DMS153 (cell line): ENCODE results near the gene CCSER2.
"Not testable (repeated sequence)": the region's sequence is repeated elsewhere in the genome, so short reads cannot be mapped to it uniquely, and the experiment has no call there.

ENCODE experiments used
- DNase-seq: peaks from one replicate; lab custom pipeline; 2025; lab: John Stamatoyannopoulos, UW

Gene CCSER2

DNA sequence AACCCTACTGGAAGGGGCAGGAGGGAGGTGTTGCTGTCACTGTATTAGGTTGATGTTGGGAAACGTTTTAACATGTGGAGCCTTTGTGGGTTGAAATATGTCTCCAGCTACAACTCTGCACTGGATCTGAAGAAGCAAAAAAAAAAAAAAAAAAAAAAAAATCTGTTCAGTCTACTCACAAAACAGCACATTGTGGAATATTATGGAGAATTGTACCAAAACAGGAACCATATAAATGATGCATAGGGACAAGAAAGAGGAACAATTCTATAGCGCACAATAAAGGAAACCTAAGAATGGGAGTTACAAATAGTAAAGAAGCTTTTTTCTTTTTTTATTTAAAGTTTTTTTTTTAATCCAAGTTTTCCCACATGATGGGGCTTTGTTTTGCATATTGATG, 63.8 kb downstream of the CCSER2 start:
- DNase-seq, result no peak

DNA sequence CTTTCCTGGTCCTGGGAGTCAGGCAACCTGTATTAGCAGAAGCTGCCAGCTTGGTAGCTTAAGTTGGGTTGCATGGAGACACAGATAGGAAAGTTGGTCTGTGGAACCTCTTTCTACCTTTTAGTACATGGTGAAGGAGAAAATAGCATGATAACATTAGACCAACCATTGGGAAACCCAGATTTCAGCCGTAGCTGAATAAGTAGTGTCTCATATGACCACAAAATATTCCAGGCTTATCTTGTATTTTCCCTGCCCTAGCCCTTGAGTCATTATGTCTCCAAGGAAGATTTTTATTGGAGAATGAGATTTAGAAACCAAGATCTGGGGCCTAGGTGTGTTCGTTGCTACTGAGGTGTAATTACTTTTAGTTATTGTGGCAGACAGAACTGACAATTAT, 67.2 kb downstream of the CCSER2 start:
- no peak for DNase-seq

DNA sequence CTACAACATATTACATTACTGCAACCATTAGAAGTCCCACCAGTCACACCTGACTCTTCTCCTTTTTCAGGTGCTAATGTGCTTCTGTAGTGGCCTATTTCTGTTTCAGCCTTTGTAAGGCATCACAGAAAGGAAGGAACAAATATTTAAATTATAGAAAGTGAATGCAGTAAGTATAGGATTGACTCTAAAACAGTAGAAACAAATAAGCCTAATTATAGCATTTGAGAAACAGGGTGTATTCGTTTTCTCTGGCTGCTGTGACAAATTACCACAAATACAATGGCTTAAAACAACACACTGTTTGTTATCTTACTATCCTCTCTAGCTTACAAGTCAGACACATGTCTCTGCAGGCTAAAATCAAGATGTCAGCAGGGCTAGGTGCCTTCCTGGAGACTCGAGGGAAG, 69.4 kb downstream of the CCSER2 start:
- DNase-seq, result no peak

DNA sequence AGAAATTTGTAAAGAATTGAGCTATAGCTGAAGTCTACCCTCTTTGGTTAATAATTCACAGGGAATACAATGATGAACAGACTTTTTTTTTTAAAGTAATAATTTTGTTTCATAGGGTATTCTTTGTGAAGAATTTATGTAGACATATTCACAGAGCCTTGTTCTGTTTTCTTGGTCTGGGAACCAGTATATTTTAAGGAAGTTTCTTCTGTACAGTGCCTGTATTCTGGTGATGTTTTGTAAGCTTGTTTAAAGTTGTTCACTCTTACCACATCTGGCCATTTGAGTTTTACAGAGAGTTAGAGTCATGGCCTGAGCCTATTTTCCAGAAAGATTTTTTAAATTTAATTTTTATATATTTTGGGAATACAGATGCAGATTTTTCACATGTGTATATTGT, 70.3 kb downstream of the CCSER2 start:
- DNase-seq, result no peak

DNA sequence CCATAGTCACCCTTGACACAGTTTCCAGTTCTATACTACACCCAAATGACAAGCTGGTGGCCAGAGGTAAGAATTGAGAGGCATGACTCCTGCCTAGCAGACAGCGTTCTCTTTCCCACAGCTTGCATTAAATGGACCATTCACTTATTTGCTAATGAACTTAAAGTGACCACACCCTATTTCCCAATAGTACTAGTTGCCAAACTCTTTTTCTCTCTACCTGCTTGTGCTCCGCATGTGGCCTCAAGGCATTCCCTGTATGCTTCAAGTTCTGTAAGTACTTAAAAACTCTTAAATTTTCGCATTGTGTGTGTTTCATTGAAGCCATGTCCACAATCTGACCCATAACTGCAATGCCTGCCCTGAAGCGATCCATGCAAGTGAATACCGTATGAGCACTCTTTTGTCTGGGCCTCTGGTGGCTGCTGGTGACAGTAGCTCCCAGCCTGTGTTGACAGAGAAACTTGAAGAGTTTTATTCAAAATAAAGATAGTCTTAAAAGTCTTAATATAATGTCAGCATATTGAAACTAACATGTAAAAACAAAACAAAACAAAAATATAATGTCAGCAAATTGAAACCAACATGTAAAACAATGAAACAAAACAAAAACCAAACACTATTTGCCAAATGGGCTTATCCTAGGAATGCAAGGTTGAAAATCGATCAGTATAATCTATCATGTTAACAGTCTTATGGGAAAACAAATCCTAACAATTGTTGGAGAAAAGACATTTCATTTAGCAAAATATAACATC, 73.6 kb downstream of the CCSER2 start:
- no peak for DNase-seq

DNA sequence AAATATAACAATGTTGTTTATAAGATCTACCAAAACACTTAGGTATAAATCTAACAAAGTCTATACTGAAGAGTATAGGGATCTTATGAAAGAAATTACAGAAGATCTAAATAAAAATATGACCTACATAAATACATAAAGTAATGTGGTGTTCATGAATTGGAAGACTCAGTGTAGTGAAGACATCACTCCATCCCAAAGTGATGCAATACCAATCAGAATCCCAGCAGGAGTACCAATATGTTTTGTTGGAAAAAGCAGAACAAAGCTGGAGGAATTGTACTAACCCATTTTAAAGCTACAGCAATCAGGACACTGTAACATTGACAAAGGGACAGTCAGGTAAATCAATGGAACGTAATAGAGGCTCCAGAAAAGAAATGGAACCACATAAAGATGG, 76.4 kb downstream of the CCSER2 start:
- no peak for DNase-seq

DNA sequence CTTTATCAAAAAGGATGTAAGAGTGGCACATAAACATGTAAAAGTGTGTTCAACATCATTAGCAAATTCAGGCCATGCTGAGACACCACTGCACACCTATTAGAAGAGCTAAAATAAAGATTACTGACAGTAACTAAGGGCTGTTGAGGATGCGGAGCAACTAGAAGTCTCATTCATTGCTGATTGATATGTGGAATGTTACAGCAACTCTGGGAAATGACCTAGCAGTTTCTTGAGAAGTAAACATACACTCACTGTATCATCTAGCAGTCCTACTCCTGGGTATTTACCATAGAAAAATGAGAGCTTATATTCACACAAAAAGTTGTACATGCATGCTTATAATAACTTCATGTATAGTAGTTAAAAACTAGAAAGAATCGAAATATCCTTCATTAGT, 77.3 kb downstream of the CCSER2 start:
- no peak for DNase-seq

DNA sequence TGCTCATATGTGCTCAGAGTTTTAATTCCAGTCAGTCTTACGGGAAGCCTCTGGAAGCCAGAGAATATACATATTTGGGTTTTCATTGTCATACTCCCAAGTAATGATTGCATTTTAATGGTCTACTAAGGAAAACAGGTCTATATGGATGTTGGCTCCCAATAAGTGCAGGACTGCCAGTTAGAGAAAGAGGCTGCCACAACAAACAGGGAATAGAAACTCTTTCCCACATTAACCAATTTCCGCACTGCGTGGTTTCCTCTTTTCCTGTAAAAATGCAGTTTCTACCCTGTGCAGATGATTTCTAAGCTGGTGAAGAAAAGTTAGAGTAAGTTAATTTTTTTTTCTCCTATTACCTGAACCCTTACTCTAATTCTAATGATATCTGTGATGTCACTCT, 78.2 kb downstream of the CCSER2 start:
- no peak for DNase-seq

DNA sequence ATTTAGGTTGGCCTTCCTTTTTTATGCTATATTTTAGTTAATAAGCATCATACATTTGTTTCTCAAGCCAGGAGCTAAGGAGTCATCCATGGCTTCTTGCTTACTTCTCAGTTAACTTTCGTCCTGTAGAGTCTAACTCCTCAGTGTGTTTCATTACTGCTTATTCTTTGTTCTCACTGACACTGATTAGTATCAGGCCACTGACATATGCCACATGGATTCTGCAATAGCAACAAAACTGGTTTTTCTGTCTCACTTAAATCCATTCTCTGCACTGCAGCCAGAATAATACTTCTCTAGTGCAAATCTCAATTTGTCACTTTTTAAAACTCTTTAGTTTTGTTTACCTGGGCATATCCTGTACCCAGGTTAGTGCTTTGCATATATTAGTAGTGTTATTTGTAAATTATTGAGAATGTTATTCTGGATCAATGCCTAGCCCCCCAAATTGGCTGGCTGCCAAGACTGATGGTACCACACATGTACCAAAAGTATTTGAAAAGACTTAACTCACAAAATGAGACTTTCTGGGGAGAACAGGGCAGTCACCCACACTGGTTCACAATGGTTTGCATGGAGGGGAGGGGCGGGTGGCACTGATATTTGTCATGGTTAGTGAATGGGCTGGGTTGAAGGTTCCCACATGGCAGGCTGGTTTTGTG, 79.1 kb downstream of the CCSER2 start:
- no peak for DNase-seq

DNA sequence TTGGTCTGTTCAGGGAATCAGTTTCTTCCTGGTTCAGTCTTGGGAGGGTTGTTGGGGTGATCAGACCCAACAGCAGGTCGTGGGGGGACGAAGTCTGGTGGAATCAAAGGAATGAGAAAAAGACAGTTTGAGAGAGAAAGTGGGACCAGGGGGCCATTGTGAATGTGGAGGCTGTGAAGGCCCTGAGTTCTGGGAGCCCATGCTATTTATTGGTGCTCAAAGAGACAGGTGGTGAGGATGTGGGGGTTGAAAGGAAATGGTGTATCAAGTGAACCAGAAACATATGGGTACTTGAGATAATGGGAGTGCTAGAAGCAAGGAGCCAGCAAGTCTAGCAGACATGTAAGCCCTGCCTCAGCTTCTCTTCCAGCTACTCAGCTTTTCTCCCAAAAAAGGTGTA, 84.1 kb downstream of the CCSER2 start:
- DNase-seq, result no peak

DNA sequence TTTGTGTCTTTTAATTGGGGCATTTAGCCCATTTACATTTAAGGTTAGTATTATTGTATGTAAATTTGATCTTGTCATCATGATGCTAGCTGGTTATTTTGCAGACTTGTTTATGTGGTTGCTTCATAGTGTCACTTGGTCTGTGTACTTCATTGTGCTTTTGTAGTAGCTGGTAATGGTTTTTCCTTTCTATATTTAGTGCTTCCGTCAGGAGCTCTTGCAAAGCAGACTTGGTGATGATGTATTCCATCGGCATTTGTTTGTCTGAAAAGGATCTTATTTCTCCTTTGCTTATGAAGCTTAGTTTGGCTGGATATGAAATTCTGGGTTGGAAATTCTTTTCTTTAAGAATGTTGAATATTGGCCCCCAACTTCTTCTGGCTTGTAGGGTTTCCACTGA, 85.7 kb downstream of the CCSER2 start:
- DNase-seq, result not testable (repeated sequence)

DNA sequence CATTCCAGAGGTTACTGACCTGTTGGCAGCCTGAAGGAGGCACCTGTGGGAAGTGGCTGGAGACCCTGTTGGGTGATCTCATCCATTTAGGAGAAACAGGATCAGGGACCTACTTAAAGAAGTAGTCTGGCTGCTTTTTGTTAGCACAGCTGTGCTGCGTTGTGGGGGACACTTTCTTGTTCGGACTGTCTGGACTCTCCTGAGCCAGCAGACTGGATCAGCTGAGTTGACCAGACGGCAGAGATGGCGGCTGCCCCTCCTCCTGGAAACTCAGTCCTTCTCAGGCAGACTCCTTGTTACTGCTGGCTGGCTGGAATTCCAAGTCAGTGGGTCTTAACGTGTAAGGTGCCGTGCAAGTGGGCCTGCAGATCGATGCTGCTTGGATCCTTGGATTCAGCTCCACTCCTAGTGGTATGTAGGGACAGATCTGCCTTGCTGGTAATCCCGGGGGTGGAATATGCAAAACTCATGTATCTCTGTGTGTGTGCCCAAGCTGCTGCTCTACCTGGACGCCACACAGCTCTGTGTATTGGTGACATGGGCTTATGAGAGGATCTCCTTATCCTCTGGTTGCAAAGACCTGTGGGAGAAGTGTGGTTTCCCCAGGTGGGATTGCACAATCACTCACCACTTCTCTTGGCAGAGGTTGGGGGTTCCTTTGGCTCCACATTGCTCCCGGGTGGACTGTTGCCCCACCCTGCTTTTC, 87.3 kb downstream of the CCSER2 start:
- DNase-seq, result no peak

DNA sequence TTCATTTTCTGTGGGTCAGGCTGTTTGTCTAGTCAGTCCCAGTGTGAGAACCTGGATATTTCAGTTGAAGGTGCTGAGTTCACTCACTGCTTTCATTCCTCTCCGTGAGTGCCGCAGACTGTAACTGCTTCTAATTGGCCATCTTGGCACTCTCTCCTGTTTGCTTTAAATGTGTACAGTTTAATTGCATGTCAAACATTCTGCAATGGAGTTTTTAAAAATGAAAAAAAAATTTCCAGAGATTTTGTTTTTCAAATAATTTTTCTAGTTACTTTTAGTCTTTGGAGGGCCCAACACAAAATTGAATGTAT, 87.8 kb downstream of the CCSER2 start:
- DNase-seq, result no peak

DNA sequence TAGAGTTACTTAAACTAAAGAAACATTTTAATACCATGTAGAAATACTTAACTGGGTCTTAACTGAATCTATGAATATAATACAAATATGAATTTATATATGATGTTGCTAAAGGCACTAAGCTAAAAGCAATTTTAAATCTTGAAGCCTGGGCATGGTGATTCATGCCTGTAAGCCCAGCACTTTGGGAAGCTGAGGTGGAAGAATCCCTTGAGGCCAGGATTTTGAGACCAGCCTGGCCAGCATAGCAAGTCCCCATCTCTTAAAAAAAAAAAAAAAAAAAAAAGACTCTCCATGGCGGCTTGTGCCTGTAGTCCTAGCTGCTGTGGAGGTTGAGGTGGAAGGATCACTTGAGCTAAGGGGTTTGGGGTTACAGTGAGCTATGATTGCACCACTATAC, 95.3 kb downstream of the CCSER2 start:
- DNase-seq, result no peak

DNA sequence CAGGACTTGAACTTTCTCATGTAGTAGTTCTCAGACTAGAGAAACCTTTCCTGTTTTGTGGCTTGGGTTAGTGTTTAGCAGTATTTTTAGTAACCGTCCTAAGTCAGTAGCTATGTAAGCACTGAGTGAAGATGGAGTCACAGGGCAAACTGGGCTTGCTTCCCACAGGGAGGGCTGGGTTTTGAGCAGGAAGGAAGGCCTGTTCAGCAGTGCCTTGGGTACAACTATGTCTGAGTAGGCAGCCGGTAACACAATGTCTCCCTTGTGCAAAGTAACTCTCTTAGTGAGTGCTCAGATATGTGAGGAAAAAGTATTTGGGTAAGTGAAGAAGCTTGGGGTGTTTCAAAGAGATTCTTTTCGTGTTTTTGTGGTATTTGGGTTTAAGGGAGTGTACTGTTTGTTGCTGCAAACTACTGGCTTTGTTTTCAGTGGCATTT, 96.4 kb downstream of the CCSER2 start:
- no peak for DNase-seq

DNA sequence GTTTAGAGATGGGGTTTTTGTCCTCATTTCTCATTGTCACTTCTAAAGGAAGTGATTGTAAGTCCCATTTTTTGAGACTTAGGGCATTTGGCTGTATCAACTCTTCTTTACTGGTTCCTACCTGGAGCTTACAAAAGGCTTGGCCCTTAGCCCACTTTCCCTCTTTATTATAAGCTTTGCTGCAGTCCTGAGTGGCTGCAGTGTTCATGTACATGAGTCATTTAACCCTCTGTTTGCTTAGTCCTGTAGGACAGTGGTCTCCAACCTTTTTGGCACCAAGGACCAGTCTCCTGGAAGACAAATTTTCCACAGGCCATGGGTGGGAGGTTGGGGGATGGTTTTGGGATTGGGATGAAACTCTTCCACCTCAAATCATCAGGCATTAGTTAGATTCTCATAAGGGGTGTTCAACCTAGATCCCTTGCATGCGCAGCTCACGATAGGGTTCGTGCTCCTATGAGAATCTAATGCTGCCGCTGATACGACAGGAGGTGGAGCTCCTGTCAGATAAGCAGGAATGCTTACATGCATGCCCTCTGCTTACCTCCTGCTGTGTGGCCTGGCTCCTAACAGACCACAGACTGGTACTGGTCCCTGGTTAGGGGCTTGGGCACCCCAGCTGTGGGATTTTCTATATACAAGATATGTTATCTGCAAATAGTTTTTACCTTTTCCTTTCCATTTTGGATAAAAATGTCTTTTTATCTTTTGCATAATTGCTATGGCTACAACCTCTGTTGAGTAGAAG, 99.7 kb downstream of the CCSER2 start:
- no peak for DNase-seq

DNA sequence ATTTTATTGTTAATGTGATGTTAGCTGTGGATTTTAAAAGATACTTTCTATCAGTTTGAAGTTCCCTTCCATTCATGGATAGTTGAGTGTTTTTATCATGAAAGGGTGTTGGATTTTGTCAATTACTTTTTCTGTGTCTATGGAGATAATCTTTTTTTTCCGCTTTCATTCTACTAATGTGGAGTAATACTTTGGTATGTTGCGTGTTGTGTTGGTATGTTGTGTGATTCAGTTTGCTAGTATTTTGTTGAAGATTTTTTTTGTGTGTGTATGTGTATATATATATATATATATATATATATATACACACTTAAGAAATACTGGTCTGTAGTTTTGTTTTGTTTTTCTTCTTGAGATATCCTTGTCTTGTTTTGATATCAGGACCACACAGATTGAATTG, 100.3 kb downstream of the CCSER2 start:
- no peak for DNase-seq

DNA sequence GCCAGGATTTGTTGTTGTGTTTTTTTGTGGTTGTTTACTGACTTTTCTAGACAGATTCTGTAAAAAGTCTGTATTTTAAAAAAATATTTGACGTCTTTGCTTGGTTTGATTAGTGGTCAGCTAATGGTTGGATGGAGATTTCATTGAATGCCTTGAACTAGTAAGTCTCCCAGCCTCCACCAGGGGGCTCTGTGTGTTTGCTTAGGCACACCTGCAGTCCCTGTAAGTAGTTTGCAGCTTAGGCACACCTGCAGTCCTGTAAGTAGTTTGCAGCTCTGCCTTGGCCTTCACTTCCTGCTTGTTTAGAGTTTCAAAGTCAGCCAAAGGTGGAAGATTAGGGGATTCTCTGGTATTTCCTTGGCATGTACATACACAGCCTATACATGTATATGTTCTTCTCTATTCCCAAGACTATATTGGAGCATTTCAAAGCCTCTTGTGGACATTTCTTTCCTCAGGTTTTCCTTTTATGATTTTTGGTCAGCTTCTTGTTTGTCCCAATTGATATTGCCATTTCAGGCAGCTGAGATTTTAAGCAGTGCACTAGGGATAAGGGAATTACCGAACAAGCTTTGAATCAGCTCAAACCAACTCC, 101.6 kb downstream of the CCSER2 start:
- DNase-seq, result peak; percentile 10

DNA sequence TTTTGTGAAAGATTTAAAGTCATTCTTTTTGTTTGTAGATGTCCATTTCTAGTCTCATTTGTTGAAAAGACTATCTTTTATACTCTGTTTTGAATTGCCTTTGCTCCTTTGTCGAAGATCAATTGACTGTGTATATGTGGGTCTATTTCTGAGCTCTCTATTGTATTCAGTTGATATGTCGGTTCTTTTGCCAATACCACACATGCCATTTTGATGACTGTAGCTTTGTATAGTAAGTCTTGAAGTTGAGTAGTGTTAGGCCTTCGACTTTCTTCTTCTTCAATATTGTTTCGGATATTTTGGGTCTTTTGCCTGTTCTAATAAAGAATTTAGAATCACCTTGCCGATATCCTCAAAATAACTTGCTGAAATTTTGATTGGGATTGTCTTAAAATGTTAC, 104.5 kb downstream of the CCSER2 start:
- no peak for DNase-seq

DNA sequence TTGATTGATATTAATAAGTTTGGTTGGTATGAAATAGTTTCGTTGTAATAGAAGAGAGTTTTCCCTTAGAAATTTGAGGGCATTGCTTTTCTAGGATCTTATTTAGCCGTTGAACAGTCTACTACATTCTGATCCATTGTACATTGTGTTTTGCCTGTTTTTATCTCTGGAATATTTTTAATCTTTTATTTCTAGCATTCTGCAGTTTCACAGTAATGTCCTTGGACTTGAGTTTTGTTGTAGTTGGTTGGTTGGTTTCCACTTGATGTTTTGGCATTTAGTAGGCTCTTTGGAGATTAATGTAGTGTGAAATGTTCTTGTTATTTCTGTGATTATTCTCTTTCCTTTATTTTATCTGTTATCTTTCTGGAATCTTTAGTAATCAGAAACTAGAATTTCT, 112.4 kb downstream of the CCSER2 start:
- no peak for DNase-seq

DNA sequence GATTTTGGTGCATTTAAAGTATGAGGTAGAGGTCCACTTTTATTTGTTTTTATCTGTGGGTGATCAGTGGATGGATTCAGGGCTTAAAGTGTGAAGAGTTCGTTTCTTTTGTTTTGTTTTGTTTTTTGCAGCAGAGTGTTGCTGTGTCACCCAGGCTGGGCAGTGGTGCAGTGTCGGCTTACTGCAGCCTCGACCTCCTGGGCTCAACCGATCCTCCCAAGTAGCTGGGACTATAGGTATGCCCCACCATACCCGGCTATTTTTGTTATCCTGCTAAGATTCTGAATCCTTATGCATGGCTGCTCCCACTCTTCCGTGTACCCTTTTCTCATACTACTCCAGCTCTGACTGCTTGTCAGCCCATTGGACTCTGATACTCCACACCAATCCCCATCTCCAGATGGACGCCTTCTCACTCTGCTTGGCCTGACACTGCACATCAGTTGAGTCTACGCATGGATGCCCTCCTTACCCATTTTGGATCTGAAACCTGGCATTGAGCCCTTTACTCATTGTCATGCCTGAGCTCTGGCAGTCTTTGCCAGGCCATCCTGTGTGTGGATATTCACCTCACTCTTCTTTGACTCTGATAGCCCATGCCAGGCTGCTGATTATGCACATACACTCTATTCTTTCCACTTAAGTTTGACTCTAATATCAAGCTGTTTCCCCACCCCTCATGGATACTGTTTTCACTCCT, 119.5 kb downstream of the CCSER2 start:
- DNase-seq, result no peak

DNA sequence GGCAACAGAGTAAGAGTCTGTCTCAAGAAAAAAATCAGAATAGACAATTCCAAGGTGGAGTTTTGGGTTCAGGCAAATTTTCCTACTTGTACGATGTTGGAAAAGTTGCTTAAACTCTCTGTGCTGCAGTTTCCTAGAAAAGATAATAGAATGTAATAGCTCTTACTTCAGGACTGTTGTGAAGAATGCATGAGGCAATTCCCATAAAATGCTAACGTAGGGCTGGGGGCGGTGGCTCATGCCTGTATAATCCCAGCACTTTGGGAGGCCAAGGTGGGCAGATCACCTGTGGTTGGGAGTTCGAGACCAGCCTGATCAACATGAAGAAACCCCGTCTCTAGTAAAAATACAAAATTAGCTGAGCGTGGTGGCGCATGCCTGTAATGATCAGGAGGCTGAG, 121.0 kb downstream of the CCSER2 start:
- not testable (repeated sequence) for DNase-seq
